ENCODE data around the gene ST8SIA5. TPM values are rescaled to one million over a fixed set of nuclear protein-coding genes. Genes with fewer than 3 reads are reported as not detected.

Gene ST8SIA5
- total and polyA plus RNA-seq, 2 donors (not counting 1 experiment from before 2014, with no cell fraction given) = under 0.01 to 0.01 TPM

- TF ChIP-seq EZH2 (IDR thresholded peaks at IDR 0.05; ENCODE audit: low read length, missing control alignments) = no peak
- no peak for TF ChIP-seq CTCF (conservative IDR thresholded peaks at IDR 0.05 in 1 of 2, IDR thresholded peaks at IDR 0.05 in 1 of 2; ENCODE audit: low read depth in 1 of 2, low read length in 2 of 2)
- H4K20me1 ChIP-seq (ENCODE audit: control insufficient read depth, extremely low read depth, insufficient read depth, low read length) = no peaks in the 10 kb centered on the region
- H3K36me3 ChIP-seq (ENCODE audit: control insufficient read depth, insufficient read depth, low read length) = no peaks in the 10 kb centered on the region
- no peak overlapping the region for H3K4me2 ChIP-seq (ENCODE audit: extremely low read depth, insufficient read depth, low read length)
- H3K4me3 ChIP-seq (replicated peaks in 1 of 4; ENCODE audit: control extremely low read depth in 1 of 4, insufficient read depth in 1 of 4, low read depth in 3 of 4, low read length in 4 of 4) = no peak overlapping the region
- no peaks in the 10 kb centered on the region for H3K4me1 ChIP-seq (ENCODE audit: control insufficient read depth, extremely low read depth, insufficient read depth, low read length)
- DNase-seq (ENCODE audit: low read depth in 2 of 2) = no peak
- H3K9me3 ChIP-seq (ENCODE audit: control insufficient read depth, insufficient read depth, low read depth, low read length) = no peaks in the 10 kb centered on the region
- no peak overlapping the region for H3K9ac ChIP-seq (ENCODE audit: insufficient read depth, low read length)
- no peaks in the 10 kb centered on the region for H3K27me3 ChIP-seq (ENCODE audit: control insufficient read depth, insufficient read depth, low read length)
- H3K79me2 ChIP-seq (ENCODE audit: control insufficient read depth, insufficient read depth, low read length) = no peaks in the 10 kb centered on the region
- no peak overlapping the region for H3K27ac ChIP-seq (ENCODE audit: insufficient read depth, low read length)
- no peak overlapping the region for H2AFZ ChIP-seq (ENCODE audit: low read length)
These were observed 20.7 kb downstream of the ST8SIA5 start for GRCh38 chr18:46736135-46736534.

DNA sequence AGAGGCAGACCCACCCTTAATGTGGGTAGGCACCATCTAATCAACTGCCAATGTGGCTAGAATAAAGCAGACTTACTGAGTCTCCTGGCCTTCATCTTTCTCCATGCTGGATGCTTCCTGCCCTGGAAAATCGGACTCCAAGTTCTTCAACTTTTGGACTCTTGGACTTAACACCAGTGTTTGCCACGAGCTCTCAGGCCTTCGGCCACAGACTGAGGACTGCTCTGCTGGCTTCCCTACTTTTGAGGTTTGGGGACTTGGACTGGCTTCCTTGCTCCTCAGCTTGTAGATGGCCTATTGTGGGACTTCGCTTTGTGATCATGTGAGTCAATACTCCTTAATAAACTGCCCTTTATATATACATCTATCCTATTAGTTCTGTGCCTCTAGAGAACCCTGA, 21.9 kb downstream of the ST8SIA5 start:
- Histone ChIP-seq H3K4me1 (ENCODE audit: control insufficient read depth, extremely low read depth, insufficient read depth, low read length) (no peaks in the 10 kb centered on the region), H3K9me3 (ENCODE audit: control insufficient read depth, insufficient read depth, low read depth, low read length) (no peaks in the 10 kb centered on the region), H3K4me3 (replicated peaks in 1 of 4; ENCODE audit: control extremely low read depth in 1 of 4, insufficient read depth in 1 of 4, low read depth in 3 of 4, low read length in 4 of 4) (no peak overlapping the region), H3K27me3 (ENCODE audit: control insufficient read depth, insufficient read depth, low read length) (no peaks in the 10 kb centered on the region), H4K20me1 (ENCODE audit: control insufficient read depth, extremely low read depth, insufficient read depth, low read length) (no peaks in the 10 kb centered on the region), H3K4me2 (ENCODE audit: extremely low read depth, insufficient read depth, low read length) (no peak overlapping the region), H3K9ac (ENCODE audit: insufficient read depth, low read length) (no peak overlapping the region), H3K27ac (ENCODE audit: insufficient read depth, low read length) (no peak overlapping the region), H3K36me3 (ENCODE audit: control insufficient read depth, insufficient read depth, low read length) (no peaks in the 10 kb centered on the region), H3K79me2 (ENCODE audit: control insufficient read depth, insufficient read depth, low read length) (no peaks in the 10 kb centered on the region), H2AFZ (ENCODE audit: low read length) (no peak overlapping the region)
- no peak for DNase-seq (ENCODE audit: low read depth in 2 of 2)
- TF ChIP-seq EZH2 (IDR thresholded peaks at IDR 0.05; ENCODE audit: low read length, missing control alignments) (no peak), CTCF (conservative IDR thresholded peaks at IDR 0.05 in 1 of 2, IDR thresholded peaks at IDR 0.05 in 1 of 2; ENCODE audit: low read depth in 1 of 2, low read length in 2 of 2) (no peak)

DNA sequence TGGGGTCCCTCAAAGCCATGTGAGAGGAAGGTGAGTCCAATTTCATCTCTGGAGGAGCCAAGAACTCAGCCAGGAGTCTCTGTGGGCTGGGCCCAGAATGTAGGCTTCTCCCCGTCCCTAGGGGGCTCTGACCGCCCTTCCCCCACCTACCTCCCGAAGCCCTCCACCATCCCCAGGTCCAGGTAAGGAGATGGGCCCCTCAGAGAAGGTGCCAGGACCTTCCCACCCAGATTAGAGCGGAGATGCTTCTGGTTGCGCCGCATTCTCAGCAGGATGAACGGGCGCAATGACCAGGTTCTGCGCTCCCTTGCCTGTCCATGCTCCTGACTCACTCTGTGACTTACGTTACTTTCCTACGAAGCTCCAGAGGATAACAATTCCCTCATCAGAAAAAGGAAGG, 23.0 kb downstream of the ST8SIA5 start:
- no peak for DNase-seq (ENCODE audit: low read depth in 2 of 2)
- Histone ChIP-seq H3K9me3 (ENCODE audit: control insufficient read depth, insufficient read depth, low read depth, low read length) (no peaks in the 10 kb centered on the region), H3K4me3 (replicated peaks in 1 of 4; ENCODE audit: control extremely low read depth in 1 of 4, insufficient read depth in 1 of 4, low read depth in 3 of 4, low read length in 4 of 4) (no peak overlapping the region), H3K27ac (ENCODE audit: insufficient read depth, low read length) (no peak overlapping the region), H3K9ac (ENCODE audit: insufficient read depth, low read length) (no peak overlapping the region), H3K4me2 (ENCODE audit: extremely low read depth, insufficient read depth, low read length) (no peak overlapping the region), H3K36me3 (ENCODE audit: control insufficient read depth, insufficient read depth, low read length) (no peaks in the 10 kb centered on the region), H3K27me3 (ENCODE audit: control insufficient read depth, insufficient read depth, low read length) (no peaks in the 10 kb centered on the region), H3K4me1 (ENCODE audit: control insufficient read depth, extremely low read depth, insufficient read depth, low read length) (no peaks in the 10 kb centered on the region), H2AFZ (ENCODE audit: low read length) (no peak overlapping the region), H4K20me1 (ENCODE audit: control insufficient read depth, extremely low read depth, insufficient read depth, low read length) (no peaks in the 10 kb centered on the region), H3K79me2 (ENCODE audit: control insufficient read depth, insufficient read depth, low read length) (no peaks in the 10 kb centered on the region)
- TF ChIP-seq CTCF (conservative IDR thresholded peaks at IDR 0.05 in 1 of 2, IDR thresholded peaks at IDR 0.05 in 1 of 2; ENCODE audit: low read depth in 1 of 2, low read length in 2 of 2) (no peak), EZH2 (IDR thresholded peaks at IDR 0.05; ENCODE audit: low read length, missing control alignments) (no peak)

All from fibroblast of lung (primary cell).